Esophagus squamous epithelium (tissue), 5 donors: ENCODE data around the gene C19orf25. TPM values are rescaled to one million over a fixed set of nuclear protein-coding genes. Genes with fewer than 3 reads are reported as not detected.
A peak's percentile ranks its signal among the peaks of the same experiment; 100 is the strongest.

Source experiments
- DNase-seq: peaks from one replicate; lab custom pipeline; 2025; lab: John Stamatoyannopoulos, UW
- H3K27ac ChIP-seq, 4 donors: fragments of 200-600 bp; sonication (generic); one replicate each; pipeline ENCODE4 v1.5.1; 2016 to 2019; ENCODE audit warnings: mild to moderate bottlenecking in 1 of 4
- H3K27me3 ChIP-seq, 4 donors: fragments of 200-600 bp; sonication (generic); 1 replicate in 3 of 4; 2 replicates in 1 of 4; pipeline versions ENCODE4 v1.5.1 to v1.6.0; 2017 to 2021; ENCODE audit warnings: antibody characterized with exemption in 1 of 4
- H3K36me3 ChIP-seq, 3 donors: fragments of 200-600 bp; sonication (generic); one replicate each; pipeline ENCODE4 v1.5.1; 2016 to 2019
- H3K4me1 ChIP-seq, 3 donors: fragments of 200-600 bp; sonication (generic); one replicate each; pipeline ENCODE4 v1.5.1; 2017 to 2019
- H3K4me3 ChIP-seq, 4 donors: fragments of 200-600 bp; sonication (generic); 1 replicate in 3 of 4; 2 replicates in 1 of 4; pipeline ENCODE4 v1.5.1; 2016 to 2019; ENCODE audit warnings: mild to moderate bottlenecking in 2 of 4, moderate library complexity in 1 of 4
- H3K9me3 ChIP-seq, 3 donors: fragments of 200-600 bp; sonication (generic); one replicate each; pipeline ENCODE4 v1.5.1; 2016 to 2019
- CTCF ChIP-seq, 6 experiments: fragments of 450-650 bp in 4 of 6; fragments of 200-600 bp in 2 of 6; sonication (generic) in 2 of 6; IDR thresholded peaks; one replicate each; pipeline ENCODE4 v1.5.1; 2016 to 2019; ENCODE audit warnings: antibody characterized with exemption in 6 of 6, mild to moderate bottlenecking in 4 of 6, moderate library complexity in 4 of 6
- POLR2A ChIP-seq, 4 donors: fragments of 450-650 bp; IDR thresholded peaks; one replicate each; pipeline ENCODE4 v1.6.1; 2017; ENCODE audit warnings: antibody characterized with exemption in 4 of 4, mild to moderate bottlenecking in 4 of 4, moderate library complexity in 3 of 4
- WGBS, 2 donors: methylation state at CpG; one replicate each; pipeline ENCODE4 v1.1.5; 2018; 5-methylcytosine and 5-hydroxymethylcytosine counted together
- intact Hi-C: fragments of 100-400 bp; cut with DNase I; formaldehyde crosslinking; loops from one replicate; pipeline ENCODE4 v1.15.0; 2022
- total RNA-seq, 4 donors: library from RNA; depleted of rRNA; stranded (reverse); fragments of >200 nt; gene quantifications; one replicate each; pipeline ENCODE4 v1.1.0, GENCODE V29; 2016
- donor health status: DM: yes; HTN: yes; CAD: no.

The C19orf25 gene
- total RNA-seq, 4 donors from 2014 or later: 17.8 to 24.5 (median 23.0) TPM

- intact Hi-C loops: no loop called here
- peak overlapping the region in 2 of 4 donors; percentile 47 to 63 for H3K4me3 ChIP-seq
- peaks cover 42 to 70% (median 53%) of the 10 kb centered on the region in 3 donors for H3K4me1 ChIP-seq
- no peak for DNase-seq
- TF ChIP-seq CTCF (IDR thresholded peaks at IDR 0.05): no peak
- no peak for TF ChIP-seq POLR2A (IDR thresholded peaks at IDR 0.05)
- 13 to 52% methylated on average over 3 to 5 of the region's 24 CpGs for WGBS, 2 donors
- peaks cover 0 to 25% (median 0%) of the 10 kb centered on the region in 3 donors for H3K36me3 ChIP-seq
- no peak overlapping the region for H3K27ac ChIP-seq
- H3K27me3 ChIP-seq: peaks cover 24 to 84% (median 40%) of the 10 kb centered on the region in 4 donors
- H3K9me3 ChIP-seq: no peaks in the 10 kb centered on the region
These were observed 7.4 kb downstream of the C19orf25 start for GRCh38 chr19:1471515-1472160.

GRCh38 chr19:1471010-1471514 lies 8.0 kb downstream of the C19orf25 start:
- H3K27ac ChIP-seq: no peak overlapping the region
- intact Hi-C loops: no loop called here
- peaks cover 0 to 19% (median 0%) of the 10 kb centered on the region in 3 donors for H3K36me3 ChIP-seq
- TF ChIP-seq CTCF (IDR thresholded peaks at IDR 0.05): no peak
- no peak for TF ChIP-seq POLR2A (IDR thresholded peaks at IDR 0.05)
- H3K9me3 ChIP-seq: no peaks in the 10 kb centered on the region
- WGBS, 2 donors: 4% methylated on average over 14 of the region's 28 CpGs; no CpG with 5 or more reads in 1 of the 2 donors
- no peak for DNase-seq
- H3K27me3 ChIP-seq: peaks cover 29 to 90% (median 45%) of the 10 kb centered on the region in 4 donors
- H3K4me3 ChIP-seq: peak overlapping the region; percentile 21 to 63 (median 36)
- peaks cover 47 to 71% (median 59%) of the 10 kb centered on the region in 3 donors for H3K4me1 ChIP-seq

- H3K9me3 ChIP-seq: no peaks in the 10 kb centered on the region
- H3K27ac ChIP-seq: no peak overlapping the region
- intact Hi-C loops: no loop called here
- TF ChIP-seq CTCF (IDR thresholded peaks at IDR 0.05) (no peak), POLR2A (IDR thresholded peaks at IDR 0.05) (no peak)
- peak overlapping the region; percentile 21 to 63 (median 36) for H3K4me3 ChIP-seq
- peaks cover 33 to 96% (median 45%) of the 10 kb centered on the region in 4 donors for H3K27me3 ChIP-seq
- 0% methylated on average over 2 of the region's 67 CpGs; no CpG with 5 or more reads in 1 of the 2 donors for WGBS, 2 donors
- H3K36me3 ChIP-seq: peaks cover 0 to 13% (median 0%) of the 10 kb centered on the region in 3 donors
- DNase-seq: no peak
- H3K4me1 ChIP-seq: peaks cover 52 to 77% (median 61%) of the 10 kb centered on the region in 3 donors
These were observed 8.6 kb downstream of the C19orf25 start for GRCh38 chr19:1470305-1471009.

- Histone ChIP-seq H3K9me3 (no peaks in the 10 kb centered on the region), H3K4me3 (peak overlapping the region; percentile 21 to 63 (median 36)), H3K27me3 (peaks cover 33 to 100% (median 45%) of the 10 kb centered on the region in 4 donors), H3K36me3 (peaks cover 0 to 8% (median 0%) of the 10 kb centered on the region in 3 donors), H3K4me1 (peaks cover 52 to 82% (median 61%) of the 10 kb centered on the region in 3 donors), H3K27ac (no peak overlapping the region)
- TF ChIP-seq CTCF (IDR thresholded peaks at IDR 0.05) (no peak), POLR2A (IDR thresholded peaks at IDR 0.05) (no peak)
- WGBS, 2 donors: no CpG with 5 or more reads among the region's 22 CpGs
- DNase-seq: no peak
- intact Hi-C loops: no loop called here
These were observed 9.0 kb downstream of the C19orf25 start for GRCh38 chr19:1470055-1470304.
